H7 (cell line): Measurements from ENCODE around the gene DGKA. TPM values are rescaled to one million over a fixed set of nuclear protein-coding genes. Genes with fewer than 3 reads are reported as not detected.
A peak's percentile ranks its signal among the peaks of the same experiment; 100 is the strongest.
"Not testable (repeated sequence)": the region's sequence is repeated elsewhere in the genome, so short reads cannot be mapped to it uniquely, and the experiment has no call there.

ENCODE experiments used
- DNase-seq: peaks from one replicate; pipeline ENCODE4 v3.0.0; 2012
- H3K27me3 ChIP-seq: 2 replicates; pipeline ENCODE4 v1.6.0; 2011; ENCODE audit warnings: mild to moderate bottlenecking, low read length; ENCODE audit not compliant: control insufficient read depth, insufficient read depth
- H3K36me3 ChIP-seq: replicated peaks from 2 replicates; pipeline ENCODE4 v1.5.1; 2011; ENCODE audit warnings: low read length; ENCODE audit not compliant: control insufficient read depth, insufficient read depth
- H3K4me3 ChIP-seq: 2 replicates; pipeline ENCODE4 v1.5.1; 2011; ENCODE audit warnings: low read depth, mild to moderate bottlenecking, control low read depth, low read length, moderate library complexity; ENCODE audit not compliant: insufficient read depth
- total RNA-seq: library from RNA; depleted of rRNA; stranded (reverse); fragments of >200 nt; shearing (Covaris generic); gene quantifications from 2 replicates; pipeline ENCODE4 v1.2.3, GENCODE V29; 2014; rRNA removed

The DGKA gene
- total RNA-seq, 1 experiment from 2014 or later: 7.9 TPM

- Histone ChIP-seq H3K36me3 (peaks cover 39% of the 10 kb centered on the region), H3K27me3 (no peaks in the 10 kb centered on the region), H3K4me3 (no peak overlapping the region)
- DNase-seq: no peak
Measured at GRCh38 chr12:55993230-55993853, 62.4 kb downstream of the DGKA start.

- Histone ChIP-seq H3K4me3 (no peak overlapping the region), H3K36me3 (peaks cover 32% of the 10 kb centered on the region), H3K27me3 (no peaks in the 10 kb centered on the region)
- DNase-seq: no peak
Measured at GRCh38 chr12:55995366-55995765, 64.4 kb downstream of the DGKA start.

DNA sequence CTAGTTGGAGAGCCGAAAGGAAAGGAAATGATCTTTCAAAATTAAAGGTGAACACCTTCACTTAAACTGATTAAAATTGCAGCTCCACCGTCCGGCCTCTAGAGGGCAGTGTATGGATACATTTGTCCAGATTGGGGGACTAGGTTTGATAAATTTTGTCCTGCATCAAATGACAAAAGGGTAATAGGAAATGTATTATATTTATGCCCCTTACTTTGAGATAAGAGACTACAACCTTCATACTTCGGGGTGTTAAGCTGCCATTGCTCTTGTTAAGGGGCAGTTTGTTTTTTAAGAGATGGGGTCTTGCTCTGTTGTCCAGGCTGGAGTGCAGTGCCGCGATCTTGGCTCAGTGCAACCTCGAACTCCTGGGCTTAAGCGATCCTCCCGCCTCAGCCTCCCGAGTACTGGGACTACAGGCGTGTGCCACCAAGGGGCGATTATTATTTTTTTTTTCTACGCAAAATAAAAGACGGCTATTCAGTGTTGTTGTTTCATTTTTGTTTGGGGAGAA lies 65.3 kb downstream of the DGKA start:
- peaks cover 23% of the 10 kb centered on the region for H3K36me3 ChIP-seq
- DNase-seq: peak; percentile 61
- H3K4me3 ChIP-seq: no peak overlapping the region
- H3K27me3 ChIP-seq: no peaks in the 10 kb centered on the region

DNA sequence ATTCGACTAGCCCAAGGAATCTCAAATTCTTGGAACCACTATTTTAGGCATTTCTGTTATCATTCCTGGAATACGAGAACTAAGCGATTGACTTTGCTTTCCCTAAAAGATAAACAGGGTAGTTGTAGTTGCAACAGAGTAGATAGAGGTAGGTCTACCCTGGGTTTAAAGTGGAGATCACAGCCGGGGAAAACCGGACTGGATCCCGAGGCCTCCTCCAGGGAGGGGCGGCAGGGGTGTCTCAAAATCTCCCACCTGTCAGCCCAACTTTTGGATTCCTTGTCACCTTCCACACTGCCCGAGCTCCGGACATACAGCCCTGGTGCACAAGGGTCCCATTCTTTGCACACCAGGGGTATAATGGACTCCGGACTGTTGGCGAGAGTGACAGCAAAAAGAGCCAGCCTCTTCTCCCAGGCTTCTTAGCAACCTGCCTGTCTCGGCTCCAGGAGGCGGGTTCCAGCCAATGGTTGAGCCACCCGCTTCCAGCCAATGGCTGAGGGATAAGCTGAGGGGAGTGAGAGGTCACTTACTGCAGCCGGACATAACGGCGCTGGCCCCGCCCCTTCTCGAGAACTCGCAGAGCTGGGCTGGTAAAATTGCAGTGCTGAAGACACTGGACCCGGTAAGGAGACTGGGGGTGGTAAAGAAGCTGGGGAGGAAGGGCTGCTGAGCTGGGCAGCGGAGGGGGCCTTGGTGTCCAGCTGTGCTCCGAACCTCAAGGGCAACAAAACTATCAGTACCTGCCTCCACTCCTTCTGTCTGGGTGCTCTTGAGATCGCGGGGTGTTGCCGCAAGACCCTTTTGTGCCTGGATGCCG lies 66.0 kb downstream of the DGKA start, which contains the start of gene SUOX:
SUOX (plus strand) TSS at position 562 of the 820 bp plus-strand sequence. CDS start 4,946 bp downstream, outside the sequence.
- peak within 1 kb of the TSS; percentile 95 for H3K4me3 ChIP-seq
- peak; percentile 97 for DNase-seq
- peaks cover 22% of the 10 kb centered on the region for H3K36me3 ChIP-seq
- no peaks in the 10 kb centered on the region for H3K27me3 ChIP-seq

DNA sequence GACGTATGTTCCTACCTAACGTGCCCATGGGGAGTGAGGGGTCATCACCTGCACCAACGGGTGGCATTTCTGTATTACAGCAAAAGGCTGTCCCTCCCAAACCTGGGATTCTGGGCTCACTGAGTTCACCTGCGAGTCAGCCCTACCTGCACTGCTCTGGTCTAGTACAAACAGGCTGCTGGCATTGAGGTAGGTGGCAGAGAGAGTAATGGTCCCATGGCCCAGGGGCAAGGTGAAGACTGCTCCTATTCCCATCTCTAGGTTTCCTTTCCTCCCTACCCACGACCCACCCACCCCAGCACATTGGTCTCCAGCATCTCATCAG lies 66.5 kb downstream of the DGKA start:
- Histone ChIP-seq H3K4me3 (peak overlapping the region; percentile 95), H3K27me3 (no peaks in the 10 kb centered on the region), H3K36me3 (peaks cover 17% of the 10 kb centered on the region)
- peak; percentile 62 for DNase-seq

DNA sequence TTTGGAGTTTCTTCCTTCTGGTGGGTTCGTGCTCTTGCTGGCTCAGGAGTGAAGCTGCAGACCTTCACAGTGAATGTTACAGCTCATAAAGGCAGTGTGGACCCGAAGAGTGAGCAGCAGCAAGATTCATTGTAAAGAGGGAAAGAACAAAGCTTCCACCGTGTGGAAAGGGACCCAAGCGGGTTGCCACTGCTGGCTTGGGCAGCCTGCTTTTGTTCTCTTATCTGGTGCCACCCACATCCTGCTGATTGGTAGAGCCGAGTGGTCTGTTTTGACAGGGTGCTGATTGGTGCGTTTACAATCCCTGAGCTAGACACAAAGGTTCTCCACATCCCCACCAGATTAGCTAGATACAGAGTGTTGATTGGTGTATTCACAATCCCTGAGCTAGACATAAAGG lies 68.6 kb downstream of the DGKA start:
- not testable (repeated sequence) for H3K27me3 ChIP-seq, H3K4me3 ChIP-seq, DNase-seq, H3K36me3 ChIP-seq

DNA sequence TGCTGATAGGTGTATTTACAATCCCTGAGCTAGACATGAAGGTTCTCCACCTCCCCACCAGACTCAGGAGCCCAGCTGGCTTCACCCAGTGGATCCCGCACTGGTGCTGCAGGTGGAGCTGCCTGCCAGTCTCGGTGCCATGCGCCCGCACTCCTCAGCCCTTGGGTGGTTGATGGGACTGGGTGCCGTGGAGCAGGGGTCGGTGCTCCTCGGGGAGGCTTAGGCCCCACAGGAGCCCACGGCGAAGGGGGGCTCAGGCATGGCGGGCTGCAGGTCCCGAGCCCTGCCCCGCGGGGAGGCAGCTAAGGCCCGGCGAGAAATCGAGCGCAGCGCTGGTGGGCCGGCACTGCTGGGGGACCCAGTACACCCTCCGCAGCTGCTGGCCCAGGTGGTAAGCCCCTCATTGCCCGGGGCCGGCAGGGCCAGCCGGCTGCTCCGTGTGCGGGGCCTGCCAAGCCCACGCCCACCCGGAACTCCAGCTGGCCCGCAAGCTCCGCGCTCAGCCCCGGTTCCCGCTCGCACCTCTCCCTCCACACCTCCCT lies 69.1 kb downstream of the DGKA start:
- not testable (repeated sequence) for H3K4me3 ChIP-seq, H3K36me3 ChIP-seq, DNase-seq, H3K27me3 ChIP-seq

GRCh38 chr12:56001487-56002100 lies 70.6 kb downstream of the DGKA start:
- no peak for DNase-seq
- no peaks in the 10 kb centered on the region for H3K27me3 ChIP-seq
- H3K36me3 ChIP-seq: peaks cover 6% of the 10 kb centered on the region
- no peak overlapping the region for H3K4me3 ChIP-seq

GRCh38 chr12:56003376-56003775 lies 72.4 kb downstream of the DGKA start:
- H3K27me3 ChIP-seq, H3K36me3 ChIP-seq, DNase-seq, H3K4me3 ChIP-seq: not testable (repeated sequence)

Other genes with a start within 250 kb of the DGKA start
- 38.0 and 46.1 TPM in 2 replicates for gene ITGA7, start 223.3 kb upstream of the DGKA start, total RNA-seq
- gene BLOC1S1, start 215.1 kb upstream of the DGKA start, total RNA-seq: 59.6 and 76.9 TPM in 2 replicates
- gene RDH5, start 210.8 kb upstream of the DGKA start, total RNA-seq: 2.1 and 4.2 TPM in 2 replicates
- gene CD63, start 202.2 kb upstream of the DGKA start, total RNA-seq: 314 and 321 TPM in 2 replicates
- gene GDF11, start 188.0 kb upstream of the DGKA start, total RNA-seq: 11.1 and 13.7 TPM in 2 replicates
- 99.1 and 119 TPM in 2 replicates for gene SARNP, start 113.4 kb upstream of the DGKA start, total RNA-seq
- 10.6 and 18.3 TPM in 2 replicates for gene ORMDL2, start 113.1 kb upstream of the DGKA start, total RNA-seq
- gene DNAJC14, start 101.6 kb upstream of the DGKA start, total RNA-seq: 30.1 and 35.1 TPM in 2 replicates
- gene MMP19, start 88.2 kb upstream of the DGKA start, total RNA-seq: 1.1 and 1.4 TPM in 2 replicates
- 94.2 and 97.8 TPM in 2 replicates for gene PYM1, start 3.3 kb upstream of the DGKA start, total RNA-seq
- 28.4 and 38.1 TPM in 2 replicates for gene PMEL, start 34.9 kb downstream of the DGKA start, total RNA-seq
- gene CDK2, start 35.7 kb downstream of the DGKA start, total RNA-seq: 63.3 and 68.0 TPM in 2 replicates
- 52.1 and 52.4 TPM in 2 replicates for gene RAB5B, start 42.9 kb downstream of the DGKA start, total RNA-seq
- gene SUOX, start 66.1 kb downstream of the DGKA start, total RNA-seq: 24.0 and 27.2 TPM in 2 replicates
- 1.5 and 3.7 TPM in 2 replicates for gene IKZF4, start 89.9 kb downstream of the DGKA start, total RNA-seq
- gene RPS26, start 110.8 kb downstream of the DGKA start, total RNA-seq: 830 and 1,197 TPM in 2 replicates
- gene ERBB3, start 149.0 kb downstream of the DGKA start, total RNA-seq: 32.4 and 39.8 TPM in 2 replicates
- gene PA2G4, start 173.4 kb downstream of the DGKA start, total RNA-seq: 273 and 282 TPM in 2 replicates
- 3,839 and 4,060 TPM in 2 replicates for gene RPL41, start 185.5 kb downstream of the DGKA start, total RNA-seq
- 8.2 and 11.3 TPM in 2 replicates for gene ZC3H10, start 187.1 kb downstream of the DGKA start, total RNA-seq
- gene ESYT1, start 197.1 kb downstream of the DGKA start, total RNA-seq: 120 and 127 TPM in 2 replicates
- 118 and 129 TPM in 2 replicates for gene MYL6B, start 221.4 kb downstream of the DGKA start, total RNA-seq
- 941 and 1,248 TPM in 2 replicates for gene MYL6, start 227.2 kb downstream of the DGKA start, total RNA-seq